GM12892 (cell line): ENCODE results near the gene MRPL16.

Source experiments
- POLR2A ChIP-seq: IDR thresholded peaks from 2 replicates; pipeline ENCODE4 v1.6.1; 2011; ENCODE audit warnings: low read depth, low read length, control low read depth
- POLR2AphosphoS5 ChIP-seq: IDR thresholded peaks from 2 replicates; pipeline ENCODE4 v1.6.1; 2011; ENCODE audit warnings: low read depth, low read length, control low read depth
- TAF1 ChIP-seq: IDR thresholded peaks from 2 replicates; pipeline ENCODE4 v1.6.1; 2011; ENCODE audit warnings: low read depth, mild to moderate bottlenecking, control low read depth, low read length, borderline replicate concordance

- TF ChIP-seq POLR2A (no peak), POLR2AphosphoS5 (no peak), TAF1 (no peak)
Measured at GRCh38 chr11:59758401-59759037, 52.1 kb downstream of the MRPL16 start.
